ENCODE results near the gene SERINC3.
"Not testable (repeated sequence)": the region's sequence is repeated elsewhere in the genome, so short reads cannot be mapped to it uniquely, and the experiment has no call there.

The SERINC3 gene

DNA sequence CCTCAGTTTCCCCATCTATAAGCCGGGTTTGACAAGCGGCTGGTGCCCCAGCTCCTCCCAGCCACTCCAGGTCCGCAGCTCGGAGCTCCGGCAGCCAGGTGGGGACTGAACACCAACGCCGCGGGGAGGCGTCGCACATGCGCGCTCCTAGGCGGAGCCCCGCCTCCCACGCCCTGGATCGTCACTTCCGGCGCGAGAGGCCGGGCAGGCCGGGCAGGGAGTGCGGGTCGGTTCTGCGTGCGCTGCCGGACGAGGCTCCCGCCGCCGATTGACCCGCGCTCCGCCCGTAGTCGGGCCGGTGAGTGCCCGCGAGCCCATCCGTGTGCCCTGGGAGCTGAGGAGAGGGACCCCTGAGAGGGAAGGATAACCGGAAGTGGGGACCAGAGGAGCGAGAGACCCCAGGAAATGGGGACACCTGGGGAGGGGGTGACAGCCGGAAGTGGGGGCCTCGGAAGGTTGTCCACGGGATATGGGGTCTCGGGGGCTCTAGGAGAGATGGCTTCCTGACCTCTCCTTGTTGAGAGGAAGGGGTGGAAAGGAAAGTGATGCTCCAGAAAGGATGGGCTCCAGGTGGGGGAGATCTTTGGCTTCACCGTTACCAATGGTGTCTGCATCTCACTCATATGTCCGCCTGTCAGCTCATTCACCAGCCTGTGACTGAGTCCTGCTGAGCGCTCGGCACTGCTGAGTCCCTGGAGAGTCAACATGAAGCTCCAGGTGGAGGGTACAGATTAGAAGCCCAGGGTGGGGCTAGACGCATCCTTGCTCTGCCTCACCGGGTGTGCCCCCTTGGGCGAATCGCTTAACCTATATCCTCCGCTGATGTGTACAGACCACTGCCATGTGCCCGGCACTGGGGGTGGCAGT, 45.9 kb downstream of the SERINC3 start, which contains the start of gene TTPAL:
TSS of gene TTPAL (plus strand) at position 181 of the 867 bp plus-strand sequence. CDS start 4,126 bp downstream, outside the sequence.
- Mint-ChIP-seq H3K27ac (peak within 1 kb of the TSS; percentile 50 to 90 (median 82)), H3K4me3 (peak within 1 kb of the TSS; percentile 89 to 96 (median 95)), H3K4me1 (peaks cover 27% of the 10 kb centered on the region), H3K9me3 (no peaks in the 10 kb centered on the region), H3K27me3 (ENCODE audit: low read depth) (no peaks in the 10 kb centered on the region), H3K36me3 (ENCODE audit: low read depth) (peaks cover 8% of the 10 kb centered on the region)
- TF ChIP-seq, protein P1, sequence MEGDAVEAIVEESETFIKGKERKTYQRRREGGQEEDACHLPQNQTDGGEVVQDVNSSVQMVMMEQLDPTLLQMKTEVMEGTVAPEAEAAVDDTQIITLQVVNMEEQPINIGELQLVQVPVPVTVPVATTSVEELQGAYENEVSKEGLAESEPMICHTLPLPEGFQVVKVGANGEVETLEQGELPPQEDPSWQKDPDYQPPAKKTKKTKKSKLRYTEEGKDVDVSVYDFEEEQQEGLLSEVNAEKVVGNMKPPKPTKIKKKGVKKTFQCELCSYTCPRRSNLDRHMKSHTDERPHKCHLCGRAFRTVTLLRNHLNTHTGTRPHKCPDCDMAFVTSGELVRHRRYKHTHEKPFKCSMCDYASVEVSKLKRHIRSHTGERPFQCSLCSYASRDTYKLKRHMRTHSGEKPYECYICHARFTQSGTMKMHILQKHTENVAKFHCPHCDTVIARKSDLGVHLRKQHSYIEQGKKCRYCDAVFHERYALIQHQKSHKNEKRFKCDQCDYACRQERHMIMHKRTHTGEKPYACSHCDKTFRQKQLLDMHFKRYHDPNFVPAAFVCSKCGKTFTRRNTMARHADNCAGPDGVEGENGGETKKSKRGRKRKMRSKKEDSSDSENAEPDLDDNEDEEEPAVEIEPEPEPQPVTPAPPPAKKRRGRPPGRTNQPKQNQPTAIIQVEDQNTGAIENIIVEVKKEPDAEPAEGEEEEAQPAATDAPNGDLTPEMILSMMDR (IDR thresholded peaks at IDR 0.05; ENCODE audit: unreplicated experiment in 3 of 3): peak in 1 of 3 experiments; percentile 27

DNA sequence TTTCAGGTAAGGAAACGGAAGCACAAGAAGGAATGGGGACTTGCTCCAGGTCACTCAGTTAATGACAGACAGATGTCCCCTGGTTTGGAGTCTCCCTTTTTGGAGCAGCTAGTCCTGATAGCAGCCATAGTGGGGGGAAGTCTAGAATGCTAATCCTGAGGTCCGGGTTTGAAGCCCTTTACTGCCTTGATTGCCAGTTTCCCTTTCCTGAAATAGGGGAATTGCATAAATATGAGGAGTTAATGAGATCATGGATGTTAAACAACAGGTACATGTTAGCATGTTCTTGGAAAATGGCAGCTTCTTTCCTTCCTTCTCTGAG, 46.5 kb downstream of the SERINC3 start:
- Mint-ChIP-seq H3K27me3 (ENCODE audit: low read depth) (no peaks in the 10 kb centered on the region), H3K36me3 (ENCODE audit: low read depth) (peaks cover 2% of the 10 kb centered on the region), H3K4me3 (peak overlapping the region; percentile 89 to 96 (median 95)), H3K9me3 (no peaks in the 10 kb centered on the region), H3K4me1 (peaks cover 27% of the 10 kb centered on the region), H3K27ac (peak overlapping the region; percentile 50 to 90 (median 82))
- TF ChIP-seq, protein P1 (IDR thresholded peaks at IDR 0.05; ENCODE audit: unreplicated experiment in 3 of 3): no peak

DNA sequence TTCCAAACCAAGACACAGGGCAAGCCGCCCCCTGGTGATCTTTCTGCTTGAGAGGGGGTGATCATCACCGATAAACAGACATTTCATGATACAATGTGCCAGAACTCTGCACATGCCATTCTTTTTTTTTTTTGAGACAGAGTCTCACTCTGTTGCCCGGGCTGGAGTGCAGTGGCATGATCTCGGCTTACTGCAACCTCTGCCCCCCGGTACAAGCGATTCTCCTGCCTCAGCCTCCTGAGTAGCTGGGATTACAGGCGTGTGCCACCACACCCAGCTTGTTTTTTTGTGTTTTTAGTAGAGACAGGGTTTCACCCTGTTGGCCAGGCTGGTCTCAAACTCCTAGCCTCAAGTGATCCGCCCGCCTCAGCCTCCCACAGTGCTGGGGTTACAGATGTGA, 49.6 kb downstream of the SERINC3 start:
- H3K27me3 Mint-ChIP-seq (ENCODE audit: low read depth); H3K4me3 Mint-ChIP-seq; H3K36me3 Mint-ChIP-seq (ENCODE audit: low read depth); H3K27ac Mint-ChIP-seq; H3K9me3 Mint-ChIP-seq: not testable (repeated sequence)
- peaks cover 22% of the 10 kb centered on the region for H3K4me1 Mint-ChIP-seq

DNA sequence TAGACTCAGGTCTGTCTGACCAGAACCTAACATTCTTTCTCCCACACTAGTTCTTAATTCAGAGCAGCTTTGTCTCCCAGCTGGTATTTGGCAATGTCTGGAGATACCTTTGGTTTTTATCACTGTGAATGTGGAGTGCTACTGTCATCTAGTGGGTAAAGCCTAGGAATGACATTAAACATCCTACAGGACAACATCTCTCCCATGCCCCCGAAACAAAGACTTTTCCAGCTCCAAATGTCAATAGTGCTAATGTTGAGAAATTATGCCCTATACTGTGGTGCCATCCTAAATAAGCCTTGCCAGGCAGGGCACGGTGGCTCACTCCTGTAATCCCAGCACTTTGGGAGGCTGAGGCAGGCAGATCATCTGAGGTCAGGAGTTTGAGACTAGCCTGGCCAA, 50.4 kb downstream of the SERINC3 start:
- H3K27me3 Mint-ChIP-seq (ENCODE audit: low read depth): peaks cover 5% of the 10 kb centered on the region
- TF ChIP-seq, protein P1 (IDR thresholded peaks at IDR 0.05; ENCODE audit: unreplicated experiment in 3 of 3): peak; percentile 45 to 50 (median 45)
- peak overlapping the region in 1 of 3 experiments; percentile 9 for H3K27ac Mint-ChIP-seq
- no peaks in the 10 kb centered on the region for H3K9me3 Mint-ChIP-seq
- H3K36me3 Mint-ChIP-seq (ENCODE audit: low read depth): no peaks in the 10 kb centered on the region
- H3K4me3 Mint-ChIP-seq: peak overlapping the region in 1 of 3 experiments; percentile 46
- peaks cover 14% of the 10 kb centered on the region for H3K4me1 Mint-ChIP-seq

DNA sequence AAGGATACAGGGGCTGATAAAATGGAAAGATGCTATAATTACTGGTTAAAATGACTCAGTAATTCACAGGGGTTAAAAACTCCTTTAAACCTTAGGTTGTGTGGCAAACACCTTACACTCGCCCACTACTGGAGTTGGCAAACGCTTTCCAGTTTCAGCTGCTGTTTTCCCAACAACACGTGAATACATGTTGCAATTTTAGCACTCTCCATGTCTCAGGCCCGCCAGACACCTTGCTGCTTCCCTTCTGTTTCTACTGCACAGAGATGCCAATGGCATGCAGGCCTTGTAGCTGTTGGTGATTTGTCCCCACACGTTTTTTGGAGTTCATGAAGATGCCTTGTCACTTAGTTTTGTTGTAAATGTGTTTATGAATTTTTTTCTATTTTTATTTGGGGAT, 51.5 kb downstream of the SERINC3 start:
- Mint-ChIP-seq H3K36me3 (ENCODE audit: low read depth) (no peaks in the 10 kb centered on the region), H3K9me3 (no peaks in the 10 kb centered on the region), H3K27me3 (ENCODE audit: low read depth) (peaks cover 13% of the 10 kb centered on the region), H3K4me1 (peaks cover 6% of the 10 kb centered on the region), H3K4me3 (no peak overlapping the region), H3K27ac (no peak overlapping the region)
- TF ChIP-seq, protein P1 (IDR thresholded peaks at IDR 0.05; ENCODE audit: unreplicated experiment in 3 of 3): no peak

DNA sequence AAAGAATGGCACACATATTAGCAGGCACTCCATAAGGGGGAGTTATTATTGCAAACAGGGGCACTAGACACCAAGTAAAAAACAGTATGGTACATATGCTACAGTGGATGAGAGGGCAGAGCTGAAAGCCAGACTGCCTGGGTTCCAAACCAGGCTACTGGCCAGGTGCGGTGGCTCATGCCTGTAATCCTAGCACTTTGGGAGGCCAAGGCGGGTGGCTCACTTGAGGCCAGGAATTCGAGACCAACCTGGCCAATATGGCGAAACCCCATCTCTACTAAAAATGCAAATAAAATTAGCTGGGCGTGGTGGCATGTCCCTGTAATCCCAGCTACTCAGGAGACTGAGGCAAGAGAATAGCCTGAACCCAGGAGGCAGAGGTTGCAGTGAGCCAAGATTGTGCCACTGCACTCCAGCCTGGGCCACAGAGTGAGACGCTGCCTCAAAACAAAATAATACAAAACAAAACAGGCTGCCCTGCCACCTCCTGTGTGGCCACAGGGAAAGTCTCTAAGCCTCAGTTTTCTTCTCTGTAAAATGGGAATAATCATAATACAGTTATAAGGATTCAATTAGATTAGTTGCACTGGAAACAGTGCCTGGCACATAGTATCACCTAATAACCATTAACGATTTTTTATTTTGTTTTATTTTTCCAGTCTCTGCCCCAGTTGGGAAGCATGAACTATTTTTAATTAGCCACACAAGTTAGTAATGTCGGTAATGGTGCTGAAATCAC, 53.7 kb downstream of the SERINC3 start:
- Mint-ChIP-seq H3K4me1 (no peaks in the 10 kb centered on the region), H3K4me3 (no peak overlapping the region), H3K36me3 (ENCODE audit: low read depth) (no peaks in the 10 kb centered on the region), H3K27ac (no peak overlapping the region), H3K9me3 (no peaks in the 10 kb centered on the region), H3K27me3 (ENCODE audit: low read depth) (peaks cover 13% of the 10 kb centered on the region)
- TF ChIP-seq, protein P1 (IDR thresholded peaks at IDR 0.05; ENCODE audit: unreplicated experiment in 3 of 3): no peak

Data from nephron (organoid).